ENCODE measurements around the gene EIF3J.

- no peak for TF ChIP-seq MAX (IDR thresholded peaks at IDR 0.05)
- no peak for TF ChIP-seq CTCF (IDR thresholded peaks at IDR 0.05)
- no peak for TF ChIP-seq POLR2A (IDR thresholded peaks at IDR 0.05; ENCODE audit: low read length)
- TF ChIP-seq KDM1A (IDR thresholded peaks at IDR 0.05; ENCODE audit: low read depth): no peak
- no peak for TF ChIP-seq POLR2AphosphoS2 (conservative IDR thresholded peaks at IDR 0.05; ENCODE audit: low read length)
These were observed 20.5 kb upstream of the EIF3J start for GRCh38 chr15:44516436-44516835.

Measured in A549 (cell line).